HL-60 (cell line): ENCODE measurements around the gene DPP6.

ENCODE experiments used
- POLR2AphosphoS5 ChIP-seq: IDR thresholded peaks from 2 replicates; pipeline ENCODE4 v1.6.1; 2012; ENCODE audit warnings: low read depth
- TF ChIP-seq, protein P1 (sequence below): IDR thresholded peaks from one replicate; pipeline ENCODE4 v1.5.1; 2011; ENCODE audit warnings: low read length, control low read depth, inconsistent platforms; ENCODE audit not compliant: insufficient read depth
- TF ChIP-seq, protein P2 (sequence below): IDR thresholded peaks from 2 replicates; pipeline ENCODE4 v1.6.1; 2012; ENCODE audit warnings: low read depth; ENCODE audit not compliant: insufficient replicate concordance

DNA sequence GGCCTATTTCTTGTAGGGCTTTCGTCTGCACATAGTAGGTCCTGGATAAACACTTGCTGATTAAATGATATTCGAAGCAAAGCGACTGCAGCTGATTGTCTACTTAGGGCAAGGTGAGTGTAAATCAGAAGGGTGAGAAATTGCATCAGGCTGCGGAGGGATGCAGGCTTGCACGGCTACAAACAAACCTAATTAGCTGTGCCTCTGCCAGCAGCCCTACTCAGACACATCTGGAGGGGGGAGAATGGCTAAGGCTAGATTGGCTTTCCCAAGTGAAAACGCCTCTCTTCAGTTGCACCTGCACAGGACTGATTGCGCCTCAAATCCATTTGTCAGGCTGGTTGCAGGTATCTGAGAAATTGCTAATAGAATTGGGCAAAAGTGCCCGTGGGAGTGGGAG is 247.5 kb downstream of the DPP6 start:
- no peak for TF ChIP-seq POLR2AphosphoS5
- TF ChIP-seq, protein P1, sequence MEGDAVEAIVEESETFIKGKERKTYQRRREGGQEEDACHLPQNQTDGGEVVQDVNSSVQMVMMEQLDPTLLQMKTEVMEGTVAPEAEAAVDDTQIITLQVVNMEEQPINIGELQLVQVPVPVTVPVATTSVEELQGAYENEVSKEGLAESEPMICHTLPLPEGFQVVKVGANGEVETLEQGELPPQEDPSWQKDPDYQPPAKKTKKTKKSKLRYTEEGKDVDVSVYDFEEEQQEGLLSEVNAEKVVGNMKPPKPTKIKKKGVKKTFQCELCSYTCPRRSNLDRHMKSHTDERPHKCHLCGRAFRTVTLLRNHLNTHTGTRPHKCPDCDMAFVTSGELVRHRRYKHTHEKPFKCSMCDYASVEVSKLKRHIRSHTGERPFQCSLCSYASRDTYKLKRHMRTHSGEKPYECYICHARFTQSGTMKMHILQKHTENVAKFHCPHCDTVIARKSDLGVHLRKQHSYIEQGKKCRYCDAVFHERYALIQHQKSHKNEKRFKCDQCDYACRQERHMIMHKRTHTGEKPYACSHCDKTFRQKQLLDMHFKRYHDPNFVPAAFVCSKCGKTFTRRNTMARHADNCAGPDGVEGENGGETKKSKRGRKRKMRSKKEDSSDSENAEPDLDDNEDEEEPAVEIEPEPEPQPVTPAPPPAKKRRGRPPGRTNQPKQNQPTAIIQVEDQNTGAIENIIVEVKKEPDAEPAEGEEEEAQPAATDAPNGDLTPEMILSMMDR: no peak
- TF ChIP-seq, protein P2, sequence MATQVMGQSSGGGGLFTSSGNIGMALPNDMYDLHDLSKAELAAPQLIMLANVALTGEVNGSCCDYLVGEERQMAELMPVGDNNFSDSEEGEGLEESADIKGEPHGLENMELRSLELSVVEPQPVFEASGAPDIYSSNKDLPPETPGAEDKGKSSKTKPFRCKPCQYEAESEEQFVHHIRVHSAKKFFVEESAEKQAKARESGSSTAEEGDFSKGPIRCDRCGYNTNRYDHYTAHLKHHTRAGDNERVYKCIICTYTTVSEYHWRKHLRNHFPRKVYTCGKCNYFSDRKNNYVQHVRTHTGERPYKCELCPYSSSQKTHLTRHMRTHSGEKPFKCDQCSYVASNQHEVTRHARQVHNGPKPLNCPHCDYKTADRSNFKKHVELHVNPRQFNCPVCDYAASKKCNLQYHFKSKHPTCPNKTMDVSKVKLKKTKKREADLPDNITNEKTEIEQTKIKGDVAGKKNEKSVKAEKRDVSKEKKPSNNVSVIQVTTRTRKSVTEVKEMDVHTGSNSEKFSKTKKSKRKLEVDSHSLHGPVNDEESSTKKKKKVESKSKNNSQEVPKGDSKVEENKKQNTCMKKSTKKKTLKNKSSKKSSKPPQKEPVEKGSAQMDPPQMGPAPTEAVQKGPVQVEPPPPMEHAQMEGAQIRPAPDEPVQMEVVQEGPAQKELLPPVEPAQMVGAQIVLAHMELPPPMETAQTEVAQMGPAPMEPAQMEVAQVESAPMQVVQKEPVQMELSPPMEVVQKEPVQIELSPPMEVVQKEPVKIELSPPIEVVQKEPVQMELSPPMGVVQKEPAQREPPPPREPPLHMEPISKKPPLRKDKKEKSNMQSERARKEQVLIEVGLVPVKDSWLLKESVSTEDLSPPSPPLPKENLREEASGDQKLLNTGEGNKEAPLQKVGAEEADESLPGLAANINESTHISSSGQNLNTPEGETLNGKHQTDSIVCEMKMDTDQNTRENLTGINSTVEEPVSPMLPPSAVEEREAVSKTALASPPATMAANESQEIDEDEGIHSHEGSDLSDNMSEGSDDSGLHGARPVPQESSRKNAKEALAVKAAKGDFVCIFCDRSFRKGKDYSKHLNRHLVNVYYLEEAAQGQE: no peak
